ENCODE results near the gene IL13. TPM values are rescaled to one million over a fixed set of nuclear protein-coding genes. Genes with fewer than 3 reads are reported as not detected.

Gene IL13
- total RNA-seq, 2 donors from 2014 or later: not detected

- H3K27me3 ChIP-seq (ENCODE audit: control insufficient read depth, insufficient read depth, low read length, poor library complexity, severe bottlenecking): no peaks in the 10 kb centered on the region
These were observed 36.3 kb upstream of the IL13 start for GRCh38 chr5:132621699-132622098.

GRCh38 chr5:132622608-132623007 lies 35.4 kb upstream of the IL13 start:
- Mint-ChIP-seq H3K27me3 (ENCODE audit: insufficient read depth) (no peaks in the 10 kb centered on the region), H3K27ac (no peak overlapping the region), H3K36me3 (ENCODE audit: low read depth) (peaks cover 49% of the 10 kb centered on the region), H3K4me3 (no peak overlapping the region), H3K9me3 (no peaks in the 10 kb centered on the region), H3K4me1 (no peaks in the 10 kb centered on the region)
- Histone ChIP-seq H3K9me3 (ENCODE audit: control insufficient read depth, low read length) (no peaks in the 10 kb centered on the region), H3K27me3 (ENCODE audit: control insufficient read depth, insufficient read depth, low read length, poor library complexity, severe bottlenecking) (no peaks in the 10 kb centered on the region), H3K4me1 (ENCODE audit: control insufficient read depth, insufficient read depth, low read length) (peaks cover 3% of the 10 kb centered on the region), H3K9ac (ENCODE audit: extremely low read depth, low read length, poor library complexity, severe bottlenecking) (no peak overlapping the region), H3K27ac (ENCODE audit: low read depth, low read length) (no peak overlapping the region), H3K4me3 (ENCODE audit: low read length) (no peak overlapping the region), H3K36me3 (ENCODE audit: control insufficient read depth, insufficient read depth, low read length) (peaks cover 25% of the 10 kb centered on the region)
- DNase-seq: no peak
- no peak for TF ChIP-seq CTCF (conservative IDR thresholded peaks at IDR 0.05)

More at GRCh38 chr5:132621699-132622098, 36.3 kb upstream of the IL13 start:
- no peak overlapping the region for H3K4me3 Mint-ChIP-seq
- H3K4me1 Mint-ChIP-seq: no peaks in the 10 kb centered on the region
- H3K4me1 ChIP-seq (ENCODE audit: control insufficient read depth, insufficient read depth, low read length): peaks cover 3% of the 10 kb centered on the region
- no peak overlapping the region for H3K27ac Mint-ChIP-seq
- no peaks in the 10 kb centered on the region for H3K27me3 Mint-ChIP-seq (ENCODE audit: insufficient read depth)
- H3K36me3 ChIP-seq (ENCODE audit: control insufficient read depth, insufficient read depth, low read length): peaks cover 31% of the 10 kb centered on the region
- H3K9ac ChIP-seq (ENCODE audit: extremely low read depth, low read length, poor library complexity, severe bottlenecking): no peak overlapping the region
- TF ChIP-seq CTCF (conservative IDR thresholded peaks at IDR 0.05): no peak
- H3K9me3 Mint-ChIP-seq: no peaks in the 10 kb centered on the region
- H3K4me3 ChIP-seq (ENCODE audit: low read length): no peak overlapping the region
- peaks cover 50% of the 10 kb centered on the region for H3K36me3 Mint-ChIP-seq (ENCODE audit: low read depth)
- H3K27ac ChIP-seq (ENCODE audit: low read depth, low read length): no peak overlapping the region
- DNase-seq: no peak
- H3K9me3 ChIP-seq (ENCODE audit: control insufficient read depth, low read length): no peaks in the 10 kb centered on the region

GRCh38 chr5:132627470-132627869 lies 30.5 kb upstream of the IL13 start:
- Mint-ChIP-seq H3K4me3 (no peak overlapping the region), H3K4me1 (peaks cover 6% of the 10 kb centered on the region), H3K9me3 (no peaks in the 10 kb centered on the region), H3K27ac (no peak overlapping the region), H3K36me3 (ENCODE audit: low read depth) (peaks cover 53% of the 10 kb centered on the region), H3K27me3 (ENCODE audit: insufficient read depth) (no peaks in the 10 kb centered on the region)
- no peak for DNase-seq
- H3K27me3 ChIP-seq (ENCODE audit: control insufficient read depth, insufficient read depth, low read length, poor library complexity, severe bottlenecking): no peaks in the 10 kb centered on the region
- H3K4me3 ChIP-seq (ENCODE audit: low read length): no peak overlapping the region
- H3K9ac ChIP-seq (ENCODE audit: extremely low read depth, low read length, poor library complexity, severe bottlenecking): no peak overlapping the region
- no peak overlapping the region for H3K27ac ChIP-seq (ENCODE audit: low read depth, low read length)
- no peak for TF ChIP-seq CTCF (conservative IDR thresholded peaks at IDR 0.05)
- peaks cover 3% of the 10 kb centered on the region for H3K4me1 ChIP-seq (ENCODE audit: control insufficient read depth, insufficient read depth, low read length)
- 90 to 100% methylated on average over 2 of the region's 2 CpGs for WGBS, 2 experiments (ENCODE audit: insufficient coverage in 1 of 2, insufficient read length in 1 of 2)
- no peaks in the 10 kb centered on the region for H3K36me3 ChIP-seq (ENCODE audit: control insufficient read depth, insufficient read depth, low read length)
- no peaks in the 10 kb centered on the region for H3K9me3 ChIP-seq (ENCODE audit: control insufficient read depth, low read length)
